ENCODE data around the gene RITA1.

DNA sequence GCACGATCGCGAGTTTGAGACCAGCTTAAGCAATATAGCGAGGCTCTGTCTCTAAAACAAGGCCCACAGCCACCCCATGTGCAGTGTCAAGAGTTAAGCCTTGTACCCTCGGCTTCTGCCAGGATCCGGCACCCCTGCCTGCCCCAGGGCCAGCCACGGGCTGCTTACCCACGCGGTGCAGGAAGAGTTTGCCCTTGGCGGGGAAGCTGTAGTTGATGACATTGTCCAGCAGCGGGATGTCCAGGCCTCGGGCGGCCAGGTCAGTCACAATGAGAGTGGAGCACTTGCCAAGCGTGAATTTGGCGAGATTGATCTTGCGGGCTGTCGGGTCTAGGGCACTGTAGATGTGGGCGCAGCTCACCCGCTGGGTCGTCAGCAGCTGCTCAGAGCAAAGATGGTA is 13.3 kb upstream of the RITA1 start:
- no peak for TF ChIP-seq CTCF (IDR thresholded peaks at IDR 0.05)
- TF ChIP-seq POLR2A (IDR thresholded peaks at IDR 0.05), result no peak

All from right lobe of liver (tissue), 4 donors.